HCT116 (cell line): Measurements from ENCODE around the gene TRIM9. TPM values are rescaled to one million over a fixed set of nuclear protein-coding genes. Genes with fewer than 3 reads are reported as not detected.

Experiments used
- ATAC-seq: fragments of 200-7000 bp; cut with Tn5 transposase; 2 replicates; pipeline ENCODE4 v1.9.1; 2020; ENCODE audit warnings: mild to moderate bottlenecking, moderate library complexity
- BruUV-seq: library from RNA; stranded (reverse); fragments of 400-500 nt; replicated peaks from 2 replicates; lab custom pipeline; 2021; lab: Mats Ljungman, UMichigan
- CTCF ChIA-PET: fragments of 300-600 bp; sonication (Branson Sonifier 250); formaldehyde crosslinking; loops from one replicate; lab custom pipeline; 2021; ENCODE audit warnings: antibody characterized with exemption; lab: Charles Lee
- POLR2A ChIA-PET: fragments of 300-600, 350-600 bp; sonication (Branson Sonifier 250); formaldehyde crosslinking; loops from one replicate; lab custom pipeline; 2021; ENCODE audit warnings: antibody characterized with exemption; lab: Charles Lee
- RAD21 ChIA-PET, 2 experiments: fragments of 300-600 bp; sonication (Branson Sonifier 250); formaldehyde crosslinking; loops; one replicate each; lab custom pipeline; 2023; ENCODE audit warnings: low total read pairs in 2 of 2; ENCODE audit not compliant: uncharacterized antibody in 2 of 2, unreplicated experiment in 2 of 2, low non-redundant PET in 1 of 2; lab: Charles Lee
- DNase-seq: peaks from one replicate; pipeline ENCODE4 v3.0.0-alpha.2; 2010; ENCODE audit warnings: low read depth, low spot score
- H2AFZ ChIP-seq: fragments of 200-600 bp; shearing (Covaris generic), sonication (generic); 2 replicates; pipeline ENCODE4 v1.6.1; 2017; ENCODE audit warnings: low read depth, mixed run types, mixed read lengths, antibody characterized with exemption, low read length; ENCODE audit not compliant: poor library complexity, severe bottlenecking
- H3K27ac ChIP-seq: 2 replicates; pipeline ENCODE4 v1.5.1; 2012; ENCODE audit warnings: low read depth, low read length
- H3K27me3 ChIP-seq: fragments of 200-600 bp; sonication (generic); 2 replicates; pipeline ENCODE4 v1.6.1; 2016; ENCODE audit warnings: mixed run types, low read length, mixed read lengths; ENCODE audit not compliant: insufficient read depth
- H3K36me3 ChIP-seq, 2 experiments: fragments of 200-500 bp in 1 of 2; fragments of 200-600 bp in 1 of 2; sonication (Bioruptor generic) in 1 of 2; sonication (generic) in 1 of 2; 2 replicates each; pipeline versions ENCODE4 v1.5.1 to v1.6.1; 2014 to 2016; ENCODE audit warnings: low read length in 2 of 2, inconsistent platforms in 1 of 2, mixed read lengths in 1 of 2, mixed run types in 1 of 2; ENCODE audit not compliant: insufficient read depth in 2 of 2, control insufficient read depth in 1 of 2
- H3K4me1 ChIP-seq, 2 experiments: fragments of 200-600 bp in 1 of 2; sonication (generic) in 1 of 2; 2 replicates each; pipeline versions ENCODE4 v1.5.1 to v1.6.1; 2012 to 2017; ENCODE audit warnings: low read length in 2 of 2, inconsistent platforms in 1 of 2, mild to moderate bottlenecking in 1 of 2, mixed read lengths in 1 of 2, mixed run types in 1 of 2, moderate library complexity in 1 of 2; ENCODE audit not compliant: insufficient read depth in 2 of 2, control insufficient read depth in 1 of 2
- H3K4me2 ChIP-seq: fragments of 200-600 bp; sonication (generic); 2 replicates; pipeline ENCODE4 v1.6.1; 2017; ENCODE audit warnings: mixed run types, low read length, mixed read lengths
- H3K4me3 ChIP-seq, 2 experiments: fragments of 200-600 bp in 1 of 2; sonication (generic) in 1 of 2; replicated peaks in 1 of 2; 2 replicates each; pipeline ENCODE4 v1.5.1; 2011 to 2016; ENCODE audit warnings: low read length in 2 of 2, control low read depth in 1 of 2, low read depth in 1 of 2, mild to moderate bottlenecking in 1 of 2, mixed read lengths in 1 of 2, mixed run types in 1 of 2
- H3K79me2 ChIP-seq: fragments of 200-600 bp; sonication (generic); 2 replicates; pipeline ENCODE4 v1.6.1; 2017; ENCODE audit warnings: mild to moderate bottlenecking, mixed run types, low read length, moderate library complexity, mixed read lengths; ENCODE audit not compliant: insufficient read depth
- H3K9ac ChIP-seq: fragments of 200-600 bp; sonication (generic); 2 replicates; pipeline ENCODE4 v1.6.1; 2016; ENCODE audit warnings: low read length, mixed read lengths
- H3K9me2 ChIP-seq: fragments of 200-600 bp; sonication (generic), shearing (Covaris generic); 2 replicates; pipeline ENCODE4 v1.6.1; 2017; ENCODE audit warnings: mixed run types, mild to moderate bottlenecking, moderate library complexity; ENCODE audit not compliant: insufficient read depth
- H3K9me3 ChIP-seq, 2 experiments: fragments of 200-500 bp in 1 of 2; fragments of 200-600 bp in 1 of 2; sonication (Bioruptor generic) in 1 of 2; sonication (generic) in 1 of 2; 2 replicates each; pipeline ENCODE4 v1.6.1; 2014 to 2017; ENCODE audit warnings: low read length in 2 of 2, mixed read lengths in 2 of 2, inconsistent platforms in 1 of 2, low read depth in 1 of 2, mild to moderate bottlenecking in 1 of 2, mixed run types in 1 of 2, moderate library complexity in 1 of 2; ENCODE audit not compliant: control insufficient read depth in 1 of 2, insufficient read depth in 1 of 2
- H4K20me1 ChIP-seq: fragments of 200-600 bp; sonication (generic), shearing (Covaris generic); 2 replicates; pipeline ENCODE4 v1.6.1; 2017; ENCODE audit warnings: mixed run types, mild to moderate bottlenecking, moderate library complexity; ENCODE audit not compliant: insufficient read depth
- CBX3 ChIP-seq: IDR thresholded peaks from 2 replicates; pipeline ENCODE4 v1.6.1; 2012; ENCODE audit warnings: low read depth
- EGR1 ChIP-seq: IDR thresholded peaks from 2 replicates; pipeline ENCODE4 v1.6.1; 2012; ENCODE audit warnings: low read depth
- ELF1 ChIP-seq: IDR thresholded peaks from 2 replicates; pipeline ENCODE4 v1.6.1; 2012; ENCODE audit warnings: low read depth, borderline replicate concordance
- EZH2 ChIP-seq: fragments of 200-600 bp; sonication (generic); IDR thresholded peaks from 2 replicates; pipeline ENCODE4 v1.6.1; 2017; ENCODE audit warnings: antibody characterized with exemption, mixed run types
- EZH2phosphoT487 ChIP-seq: fragments of 200-600 bp; IDR thresholded peaks from 2 replicates; pipeline ENCODE4 v1.6.1; 2018; ENCODE audit warnings: antibody characterized with exemption, borderline replicate concordance
- FOSL1 ChIP-seq: IDR thresholded peaks from 2 replicates; pipeline ENCODE4 v1.6.1; 2012; ENCODE audit warnings: low read depth
- JUND ChIP-seq: IDR thresholded peaks from 2 replicates; pipeline ENCODE4 v1.6.1; 2012
- POLR2A ChIP-seq: IDR thresholded peaks from 2 replicates; pipeline ENCODE4 v1.7.0; 2011; ENCODE audit warnings: borderline replicate concordance; ENCODE audit not compliant: insufficient read depth, insufficient read length; ENCODE audit errors: extremely low read depth
- POLR2AphosphoS5 ChIP-seq: IDR thresholded peaks from 2 replicates; pipeline ENCODE4 v1.6.1; 2011; ENCODE audit warnings: mild to moderate bottlenecking, low read depth, low read length, moderate library complexity
- RAD21 ChIP-seq: IDR thresholded peaks from 2 replicates; pipeline ENCODE4 v1.6.1; 2012; ENCODE audit warnings: low read depth, mild to moderate bottlenecking
- SP1 ChIP-seq: IDR thresholded peaks from 2 replicates; pipeline ENCODE4 v1.6.1; 2012; ENCODE audit warnings: low read depth
- SRF ChIP-seq: IDR thresholded peaks from 2 replicates; pipeline ENCODE4 v1.6.1; 2012; ENCODE audit warnings: low read depth
- TCF7L2 ChIP-seq: IDR thresholded peaks from 2 replicates; pipeline ENCODE4 v1.7.0; 2011; ENCODE audit warnings: borderline replicate concordance, inconsistent platforms; ENCODE audit not compliant: insufficient read depth, insufficient read length; ENCODE audit errors: extremely low read depth
- YY1 ChIP-seq: IDR thresholded peaks from 2 replicates; pipeline ENCODE4 v1.6.1; 2011; ENCODE audit warnings: low read length, low read depth, moderate library complexity, mild to moderate bottlenecking; ENCODE audit not compliant: insufficient replicate concordance; ENCODE audit errors: extremely low read depth
- ZFX ChIP-seq: fragments of 450-650 bp; IDR thresholded peaks from 2 replicates; pipeline ENCODE4 v1.6.1; 2017
- ZNF274 ChIP-seq: fragments of 200-500 bp; sonication (Bioruptor generic); IDR thresholded peaks from 2 replicates; pipeline ENCODE4 v1.6.1; 2014; ENCODE audit warnings: mild to moderate bottlenecking, low read depth, low read length, inconsistent platforms
- intact Hi-C: fragments of 100-400 bp; cut with micrococcal nuclease; formaldehyde crosslinking; loops from 2 replicates; pipeline ENCODE4 v1.10.0; 2022
- total RNA-seq: library from RNA; stranded (reverse); gene quantifications from one replicate; pipeline ENCODE4 v1.2.1, GENCODE V29; 2021; ENCODE audit not compliant: unreplicated experiment
- TF ChIP-seq, protein P1 (sequence below): IDR thresholded peaks from 2 replicates; pipeline ENCODE4 v1.6.1; 2011; ENCODE audit warnings: mild to moderate bottlenecking, low read length, moderate library complexity; ENCODE audit not compliant: insufficient replicate concordance; ENCODE audit errors: extremely low read depth
- TF ChIP-seq, protein P2 (sequence below), 3 experiments: fragments of 200-600 bp in 1 of 3; sonication (generic) in 1 of 3; IDR thresholded peaks in 2 of 3; conservative IDR thresholded peaks in 1 of 3; 2 replicates each; pipeline ENCODE4 v1.5.1; 2012 to 2017; ENCODE audit warnings: low read depth in 2 of 3, low read length in 2 of 3, antibody characterized with exemption in 1 of 3, borderline replicate concordance in 1 of 3, control low read depth in 1 of 3, mild to moderate bottlenecking in 1 of 3, mixed read lengths in 1 of 3, mixed run types in 1 of 3, moderate library complexity in 1 of 3; ENCODE audit not compliant: insufficient read depth in 1 of 3
- TF ChIP-seq, protein P3 (sequence below): IDR thresholded peaks from 2 replicates; pipeline ENCODE4 v1.6.1; 2012
- TF ChIP-seq, protein P4 (sequence below): IDR thresholded peaks from 2 replicates; pipeline ENCODE4 v1.6.1; 2012; ENCODE audit warnings: low read depth

Gene TRIM9
- total RNA-seq, 1 experiment from 2014 or later, result 4.6 TPM

DNA sequence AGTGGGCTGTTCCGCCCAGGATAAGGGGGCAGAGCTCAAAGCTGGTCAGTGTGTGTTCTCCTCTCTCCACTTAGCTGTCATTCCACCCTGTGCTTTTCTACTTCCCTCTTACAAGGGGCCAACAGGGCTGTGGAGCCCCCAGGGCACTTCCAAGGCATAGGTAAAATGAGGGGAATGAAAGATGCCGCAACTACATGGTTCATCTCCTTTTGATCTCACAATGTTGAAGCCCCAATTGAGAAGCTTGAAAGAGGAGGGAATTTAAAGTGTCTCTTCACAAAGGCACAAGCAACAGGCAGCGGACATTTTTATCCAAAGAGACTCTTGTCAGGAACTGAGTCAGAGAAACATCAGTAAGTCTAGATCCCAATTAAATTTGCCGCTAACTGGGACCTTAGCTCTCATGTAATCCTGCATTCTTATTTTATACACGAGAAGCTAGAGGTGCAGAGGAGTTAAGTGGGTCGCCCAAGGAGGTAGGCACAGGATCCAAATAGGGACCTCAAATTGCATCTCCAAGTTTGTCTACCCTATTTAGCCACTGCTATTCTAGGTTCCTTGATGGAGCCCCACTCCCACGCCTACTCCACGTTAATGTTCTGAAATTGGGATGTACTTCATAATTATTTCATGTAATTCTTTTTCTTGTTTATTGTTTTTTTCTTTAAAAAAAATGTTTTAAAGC lies 20.1 kb downstream of the TRIM9 start:
- no peaks in the 10 kb centered on the region for H3K36me3 ChIP-seq
- intact Hi-C loops, result no loop called here
- CTCF ChIA-PET, result no interaction called here
- RAD21 ChIA-PET, result no interaction called here
- H3K79me2 ChIP-seq, result no peaks in the 10 kb centered on the region
- POLR2A ChIA-PET, result no interaction called here
- H3K9me2 ChIP-seq, result no peaks in the 10 kb centered on the region
- H3K27me3 ChIP-seq, result no peaks in the 10 kb centered on the region
- no peak overlapping the region for H2AFZ ChIP-seq
- TF ChIP-seq, protein P1, sequence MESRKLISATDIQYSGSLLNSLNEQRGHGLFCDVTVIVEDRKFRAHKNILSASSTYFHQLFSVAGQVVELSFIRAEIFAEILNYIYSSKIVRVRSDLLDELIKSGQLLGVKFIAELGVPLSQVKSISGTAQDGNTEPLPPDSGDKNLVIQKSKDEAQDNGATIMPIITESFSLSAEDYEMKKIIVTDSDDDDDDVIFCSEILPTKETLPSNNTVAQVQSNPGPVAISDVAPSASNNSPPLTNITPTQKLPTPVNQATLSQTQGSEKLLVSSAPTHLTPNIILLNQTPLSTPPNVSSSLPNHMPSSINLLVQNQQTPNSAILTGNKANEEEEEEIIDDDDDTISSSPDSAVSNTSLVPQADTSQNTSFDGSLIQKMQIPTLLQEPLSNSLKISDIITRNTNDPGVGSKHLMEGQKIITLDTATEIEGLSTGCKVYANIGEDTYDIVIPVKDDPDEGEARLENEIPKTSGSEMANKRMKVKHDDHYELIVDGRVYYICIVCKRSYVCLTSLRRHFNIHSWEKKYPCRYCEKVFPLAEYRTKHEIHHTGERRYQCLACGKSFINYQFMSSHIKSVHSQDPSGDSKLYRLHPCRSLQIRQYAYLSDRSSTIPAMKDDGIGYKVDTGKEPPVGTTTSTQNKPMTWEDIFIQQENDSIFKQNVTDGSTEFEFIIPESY, result no peak
- no peak for TF ChIP-seq SRF
- no peak for TF ChIP-seq POLR2A
- TF ChIP-seq ZFX, result no peak
- no peak for TF ChIP-seq ZNF274
- no peak for TF ChIP-seq EGR1
- TF ChIP-seq EZH2phosphoT487, result no peak
- TF ChIP-seq, protein P2, sequence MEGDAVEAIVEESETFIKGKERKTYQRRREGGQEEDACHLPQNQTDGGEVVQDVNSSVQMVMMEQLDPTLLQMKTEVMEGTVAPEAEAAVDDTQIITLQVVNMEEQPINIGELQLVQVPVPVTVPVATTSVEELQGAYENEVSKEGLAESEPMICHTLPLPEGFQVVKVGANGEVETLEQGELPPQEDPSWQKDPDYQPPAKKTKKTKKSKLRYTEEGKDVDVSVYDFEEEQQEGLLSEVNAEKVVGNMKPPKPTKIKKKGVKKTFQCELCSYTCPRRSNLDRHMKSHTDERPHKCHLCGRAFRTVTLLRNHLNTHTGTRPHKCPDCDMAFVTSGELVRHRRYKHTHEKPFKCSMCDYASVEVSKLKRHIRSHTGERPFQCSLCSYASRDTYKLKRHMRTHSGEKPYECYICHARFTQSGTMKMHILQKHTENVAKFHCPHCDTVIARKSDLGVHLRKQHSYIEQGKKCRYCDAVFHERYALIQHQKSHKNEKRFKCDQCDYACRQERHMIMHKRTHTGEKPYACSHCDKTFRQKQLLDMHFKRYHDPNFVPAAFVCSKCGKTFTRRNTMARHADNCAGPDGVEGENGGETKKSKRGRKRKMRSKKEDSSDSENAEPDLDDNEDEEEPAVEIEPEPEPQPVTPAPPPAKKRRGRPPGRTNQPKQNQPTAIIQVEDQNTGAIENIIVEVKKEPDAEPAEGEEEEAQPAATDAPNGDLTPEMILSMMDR (IDR thresholded peaks at IDR 0.05 in 2 of 3, conservative IDR thresholded peaks at IDR 0.05 in 1 of 3; ENCODE audit: borderline replicate concordance in 1 of 3, insufficient read depth in 1 of 3, low read depth in 2 of 3, low read length in 2 of 3), result no peak
- no peak for TF ChIP-seq TCF7L2
- no peak for TF ChIP-seq ELF1
- no peak for TF ChIP-seq RAD21
- TF ChIP-seq FOSL1, result no peak
- no peak for TF ChIP-seq JUND
- TF ChIP-seq POLR2AphosphoS5, result no peak
- no peak for TF ChIP-seq EZH2
- TF ChIP-seq SP1, result no peak
- TF ChIP-seq, protein P3, sequence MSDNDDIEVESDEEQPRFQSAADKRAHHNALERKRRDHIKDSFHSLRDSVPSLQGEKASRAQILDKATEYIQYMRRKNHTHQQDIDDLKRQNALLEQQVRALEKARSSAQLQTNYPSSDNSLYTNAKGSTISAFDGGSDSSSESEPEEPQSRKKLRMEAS, result no peak
- no peak for TF ChIP-seq YY1
- TF ChIP-seq, protein P4, sequence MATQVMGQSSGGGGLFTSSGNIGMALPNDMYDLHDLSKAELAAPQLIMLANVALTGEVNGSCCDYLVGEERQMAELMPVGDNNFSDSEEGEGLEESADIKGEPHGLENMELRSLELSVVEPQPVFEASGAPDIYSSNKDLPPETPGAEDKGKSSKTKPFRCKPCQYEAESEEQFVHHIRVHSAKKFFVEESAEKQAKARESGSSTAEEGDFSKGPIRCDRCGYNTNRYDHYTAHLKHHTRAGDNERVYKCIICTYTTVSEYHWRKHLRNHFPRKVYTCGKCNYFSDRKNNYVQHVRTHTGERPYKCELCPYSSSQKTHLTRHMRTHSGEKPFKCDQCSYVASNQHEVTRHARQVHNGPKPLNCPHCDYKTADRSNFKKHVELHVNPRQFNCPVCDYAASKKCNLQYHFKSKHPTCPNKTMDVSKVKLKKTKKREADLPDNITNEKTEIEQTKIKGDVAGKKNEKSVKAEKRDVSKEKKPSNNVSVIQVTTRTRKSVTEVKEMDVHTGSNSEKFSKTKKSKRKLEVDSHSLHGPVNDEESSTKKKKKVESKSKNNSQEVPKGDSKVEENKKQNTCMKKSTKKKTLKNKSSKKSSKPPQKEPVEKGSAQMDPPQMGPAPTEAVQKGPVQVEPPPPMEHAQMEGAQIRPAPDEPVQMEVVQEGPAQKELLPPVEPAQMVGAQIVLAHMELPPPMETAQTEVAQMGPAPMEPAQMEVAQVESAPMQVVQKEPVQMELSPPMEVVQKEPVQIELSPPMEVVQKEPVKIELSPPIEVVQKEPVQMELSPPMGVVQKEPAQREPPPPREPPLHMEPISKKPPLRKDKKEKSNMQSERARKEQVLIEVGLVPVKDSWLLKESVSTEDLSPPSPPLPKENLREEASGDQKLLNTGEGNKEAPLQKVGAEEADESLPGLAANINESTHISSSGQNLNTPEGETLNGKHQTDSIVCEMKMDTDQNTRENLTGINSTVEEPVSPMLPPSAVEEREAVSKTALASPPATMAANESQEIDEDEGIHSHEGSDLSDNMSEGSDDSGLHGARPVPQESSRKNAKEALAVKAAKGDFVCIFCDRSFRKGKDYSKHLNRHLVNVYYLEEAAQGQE, result no peak
- no peak for TF ChIP-seq CBX3
- no peaks in the 10 kb centered on the region for H3K9me3 ChIP-seq
- peaks cover 0 to 12% of the 10 kb centered on the region in 2 experiments; a peak in 2 of 4 replicates for H3K4me1 ChIP-seq
- ATAC-seq (no peak), DNase-seq (no peak)
- H3K27ac ChIP-seq, result no peak overlapping the region
- no TSS peak for BruUV-seq
- H3K9ac ChIP-seq, result no peak overlapping the region
- H3K4me3 ChIP-seq, result no peak overlapping the region
- H4K20me1 ChIP-seq, result no peaks in the 10 kb centered on the region
- no peak overlapping the region for H3K4me2 ChIP-seq
